GM18870 (cell line): Measurements from ENCODE around the gene SCYGR6.

Source experiments
- ATAC-seq: cut with Tn5 transposase; IDR thresholded peaks from one replicate; pipeline ENCODE4 v1.9.1; 2021; ENCODE audit warnings: moderate library complexity; ENCODE audit not compliant: unreplicated experiment

SCYGR6 gene

DNA sequence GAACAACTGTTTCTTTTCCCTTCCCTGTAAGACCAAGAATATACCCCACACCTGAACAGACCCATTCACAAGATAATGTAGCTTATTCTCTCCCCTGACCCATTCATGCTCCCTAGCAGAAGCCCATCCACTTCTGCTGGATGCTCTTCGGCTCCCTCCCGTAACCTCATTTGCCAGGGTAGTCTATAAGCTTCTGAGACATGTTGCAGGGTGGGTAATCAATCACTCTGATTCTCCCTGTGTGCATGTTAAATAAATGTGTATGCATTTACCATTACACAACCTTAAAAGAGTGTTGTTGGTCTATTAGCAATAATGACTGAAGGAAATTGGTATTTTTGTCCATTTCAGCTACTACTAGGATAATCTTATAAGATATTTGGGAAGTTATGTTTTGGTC is 8.1 kb downstream of the SCYGR6 start:
- no peak for ATAC-seq

DNA sequence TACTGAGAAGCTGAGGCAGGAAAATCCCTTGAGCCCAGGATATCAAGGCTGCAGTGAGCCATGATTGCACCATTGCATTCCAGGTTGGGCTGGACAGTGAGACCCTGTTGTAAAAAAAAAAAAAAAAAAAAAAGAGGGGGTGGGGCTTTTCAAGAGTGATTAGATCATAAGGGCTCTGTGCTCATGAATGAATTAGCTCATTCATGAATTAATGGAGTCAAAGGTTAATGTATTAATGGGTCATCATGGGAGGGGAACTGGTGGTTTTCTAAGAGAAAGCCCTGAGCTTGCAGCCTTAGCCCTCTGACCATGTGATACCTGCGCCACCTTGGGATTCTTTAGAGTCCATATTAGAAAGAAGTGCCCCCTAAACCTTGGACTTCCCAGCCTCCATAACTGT is 11.3 kb downstream of the SCYGR6 start:
- no peak for ATAC-seq

DNA sequence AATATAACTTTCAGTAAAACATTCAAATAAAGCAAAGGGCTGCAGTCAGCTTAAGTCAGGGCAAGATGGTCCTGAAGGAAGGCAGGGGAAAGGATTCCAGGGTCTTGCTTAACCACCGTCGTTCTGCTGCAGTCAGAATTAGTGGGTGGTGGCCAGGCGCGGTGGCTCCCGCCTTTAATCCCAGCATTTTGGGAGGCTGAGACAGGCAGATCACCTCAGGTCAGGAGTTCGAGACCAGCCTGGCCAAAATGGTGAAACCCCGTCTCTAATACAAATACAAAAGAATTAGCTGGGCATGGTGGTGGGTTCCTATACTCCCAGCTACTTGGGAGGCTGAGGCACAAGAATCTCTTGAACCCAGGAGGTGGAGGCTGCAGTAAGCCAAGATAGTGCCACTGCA is 13.6 kb downstream of the SCYGR6 start:
- ATAC-seq: no peak

DNA sequence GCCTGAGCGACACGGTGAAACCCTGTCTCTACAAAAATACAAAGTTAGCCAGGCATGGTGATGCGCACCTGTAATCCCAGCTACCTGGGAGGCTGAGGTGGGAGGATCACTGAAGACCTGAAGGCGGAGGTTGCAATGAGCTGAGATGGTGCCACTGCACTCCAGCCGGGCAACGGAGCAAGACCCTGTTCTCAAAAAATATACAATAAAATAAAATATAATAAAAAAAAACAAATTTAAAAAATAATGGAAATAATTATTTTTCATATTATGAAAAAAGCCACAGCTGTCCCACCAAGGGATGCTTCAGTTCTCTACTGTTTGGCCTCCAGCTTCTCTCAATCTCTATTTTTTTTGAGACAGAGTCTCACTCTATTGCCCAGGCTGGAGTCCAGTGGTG is 17.2 kb downstream of the SCYGR6 start:
- no peak for ATAC-seq

DNA sequence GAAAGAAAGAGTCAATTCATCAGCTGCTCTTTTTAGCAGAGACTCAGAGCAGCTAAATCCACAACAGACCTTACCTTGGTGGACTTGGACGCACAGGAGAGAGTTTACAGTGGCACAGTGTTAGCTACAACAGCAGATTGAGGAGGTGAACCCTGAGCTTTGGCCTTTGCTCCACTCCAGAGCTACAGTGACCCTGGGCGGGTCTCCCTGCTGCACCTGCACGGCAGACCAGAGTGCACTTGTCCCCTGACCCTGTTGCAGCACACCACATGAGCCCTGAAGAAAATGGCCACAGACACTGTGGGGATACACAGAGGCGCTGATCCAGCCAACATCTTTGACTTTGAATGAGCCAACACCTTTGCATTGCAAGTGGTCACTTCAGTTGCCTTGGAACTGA is 17.7 kb downstream of the SCYGR6 start:
- no peak for ATAC-seq

DNA sequence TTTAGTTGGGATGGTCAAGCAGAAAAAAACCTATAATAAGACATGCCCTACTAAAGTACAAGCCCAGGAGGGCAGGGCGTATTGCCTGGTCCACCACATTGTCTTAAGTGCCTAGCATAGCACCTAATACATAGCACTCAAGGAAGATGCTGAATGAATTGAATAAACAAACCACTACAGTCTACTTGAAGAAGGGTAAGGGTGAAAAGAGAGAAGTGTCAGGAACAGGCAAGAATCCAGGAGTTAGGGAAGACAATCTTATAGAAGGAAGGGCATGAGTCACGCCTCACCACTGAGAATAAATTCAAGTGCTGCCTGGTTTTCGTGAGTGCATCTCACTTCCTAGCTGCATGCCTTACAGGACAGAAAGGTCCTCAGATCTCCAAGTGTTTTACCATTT is 20.6 kb downstream of the SCYGR6 start:
- ATAC-seq: no peak

DNA sequence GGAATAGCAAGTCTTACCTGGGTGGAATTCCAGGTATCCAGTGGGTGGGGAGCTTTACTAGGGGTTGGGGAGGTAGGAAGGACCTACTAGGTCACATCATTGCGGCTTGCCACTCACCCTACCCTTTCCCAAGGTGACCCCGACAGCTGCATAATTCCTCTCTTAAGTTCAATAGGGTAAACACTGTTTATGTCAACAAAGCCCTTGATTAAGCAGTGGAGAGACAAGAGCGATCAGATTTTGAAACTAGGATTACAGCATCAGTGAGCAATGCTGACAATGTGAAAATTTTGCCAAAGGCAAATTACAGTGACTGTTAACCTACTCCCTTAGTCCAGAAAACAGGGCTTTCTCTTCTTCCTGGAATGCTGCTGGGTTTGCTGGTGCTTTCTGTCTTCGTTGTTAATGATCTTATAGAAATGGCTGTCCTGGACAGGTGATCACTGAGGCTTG is 21.3 kb downstream of the SCYGR6 start:
- no peak for ATAC-seq

DNA sequence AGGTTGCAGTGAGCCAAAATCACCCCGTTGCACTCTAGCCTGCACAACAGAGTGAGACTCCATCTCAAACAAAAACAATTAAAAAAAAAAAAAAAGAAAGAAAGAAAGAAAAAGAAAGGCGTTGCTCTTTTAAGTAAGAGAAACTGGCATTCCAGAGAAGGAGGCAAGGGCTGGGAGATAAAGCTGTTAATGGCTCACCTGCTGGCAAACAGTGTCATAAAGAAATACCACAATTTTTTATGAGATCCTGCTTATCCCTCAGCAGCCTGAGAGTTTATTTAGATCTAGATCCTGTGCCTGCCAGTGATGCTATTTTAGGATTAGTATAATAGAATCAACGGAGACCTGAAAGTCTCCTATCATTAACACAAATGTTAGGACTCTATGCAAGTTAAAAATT is 23.0 kb downstream of the SCYGR6 start:
- ATAC-seq: no peak

DNA sequence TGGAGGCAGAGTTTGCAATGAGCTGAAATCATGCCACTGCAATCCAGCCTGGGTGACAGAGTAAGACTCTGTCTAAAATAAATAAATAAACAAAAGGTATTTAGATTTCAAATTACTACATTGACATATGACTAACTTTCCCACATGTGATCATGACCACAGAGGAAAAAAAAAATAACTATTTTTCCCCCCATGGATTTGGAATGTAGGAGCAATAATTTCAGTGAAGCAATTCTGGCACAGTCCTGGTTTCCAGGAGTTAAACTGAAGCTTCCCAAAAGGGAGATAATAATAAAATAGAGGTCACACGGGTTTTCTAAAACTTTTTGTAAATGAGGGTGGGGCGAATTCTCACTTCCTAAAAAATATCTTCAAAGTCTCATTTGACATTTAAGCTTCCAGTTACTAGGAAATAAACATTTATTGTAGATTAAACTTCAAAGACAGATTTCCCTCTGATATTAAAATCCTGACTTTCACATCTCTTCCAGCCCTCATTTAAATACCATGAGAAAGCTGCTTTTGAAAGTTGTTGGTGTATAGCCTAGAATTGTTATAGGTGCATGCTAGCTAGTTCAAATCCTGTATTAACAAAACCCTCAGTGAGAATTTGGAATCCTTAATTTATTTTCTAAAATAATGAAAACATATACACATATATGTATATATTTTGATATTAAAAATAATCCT is 27.4 kb downstream of the SCYGR6 start:
- no peak for ATAC-seq

DNA sequence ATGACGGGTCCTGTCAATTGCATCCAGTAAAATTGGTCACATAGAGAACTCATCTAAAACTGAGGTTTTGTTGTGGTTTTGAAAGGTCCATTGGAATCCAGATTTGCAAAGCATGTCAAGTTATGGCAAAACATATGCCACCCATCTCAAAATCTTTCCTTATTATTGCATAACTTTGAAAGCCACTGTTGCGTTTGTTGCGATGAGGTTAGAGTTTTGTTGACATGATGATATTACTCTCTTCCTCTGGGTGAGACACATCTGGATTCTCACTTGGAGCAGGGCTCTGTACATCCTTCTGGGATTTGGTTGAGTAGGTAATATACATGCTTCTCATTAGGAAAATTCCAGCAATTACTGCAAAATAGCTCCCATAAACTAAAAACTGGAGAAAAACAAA is 37.4 kb downstream of the SCYGR6 start:
- ATAC-seq: no peak

DNA sequence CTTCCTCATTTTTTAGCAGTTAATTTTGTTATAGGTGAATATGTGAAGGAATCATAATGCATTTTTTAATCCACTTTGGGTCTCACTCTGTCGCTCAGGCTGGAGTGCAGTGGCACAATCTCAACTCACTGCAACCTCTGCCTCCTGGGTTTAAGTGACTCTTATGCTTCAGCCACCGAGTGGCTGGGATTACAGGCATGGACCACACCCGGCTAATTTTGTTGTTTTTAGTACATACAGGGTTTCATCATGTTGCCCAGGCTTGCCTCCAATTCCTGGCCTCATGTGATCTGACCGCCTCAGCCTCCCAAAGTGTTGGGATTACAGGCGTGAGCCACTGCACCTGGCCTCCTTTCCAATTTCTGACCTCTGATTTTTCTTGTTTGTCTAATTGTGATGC is 40.3 kb downstream of the SCYGR6 start:
- no peak for ATAC-seq

DNA sequence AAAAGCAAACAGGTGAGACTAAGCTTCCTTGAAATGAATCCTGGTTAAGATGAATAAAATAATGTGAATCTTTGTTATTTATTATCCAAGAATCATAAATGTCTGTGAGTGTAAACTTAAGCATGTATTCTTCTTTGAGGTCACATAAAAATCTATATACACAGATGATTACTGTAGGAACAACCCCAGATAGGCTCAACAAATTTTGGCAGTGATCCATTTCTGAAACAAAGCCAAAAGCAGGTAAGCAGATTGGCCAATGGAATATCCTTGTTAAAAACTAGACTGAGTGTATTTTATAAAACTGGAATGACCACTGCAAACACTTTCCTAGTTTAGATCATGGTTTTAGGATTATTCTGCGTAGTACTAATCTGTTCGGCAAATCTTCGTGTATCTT is 46.6 kb downstream of the SCYGR6 start:
- no peak for ATAC-seq

DNA sequence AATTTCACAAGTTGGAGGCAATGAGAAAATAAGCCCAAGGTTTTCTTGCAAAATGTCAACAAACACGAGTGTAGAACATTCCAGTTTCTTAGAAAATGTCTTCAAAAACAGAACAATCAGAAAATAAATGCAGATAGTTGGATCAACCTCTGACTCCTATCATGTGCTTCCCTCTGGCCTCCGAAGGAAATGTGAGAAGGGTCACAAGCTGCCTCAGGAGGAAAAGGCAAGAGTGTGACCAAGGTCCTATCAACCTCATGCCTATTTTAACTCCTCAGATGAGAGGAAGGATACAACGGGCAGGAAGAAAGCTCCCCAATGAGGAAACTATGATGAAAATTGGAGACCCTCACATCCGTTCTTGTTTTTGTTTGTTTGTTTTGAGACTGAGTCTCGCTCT is 50.1 kb downstream of the SCYGR6 start:
- ATAC-seq: no peak
